H9 (cell line): ENCODE data around the gene AGAP3. TPM values are rescaled to one million over a fixed set of nuclear protein-coding genes. Genes with fewer than 3 reads are reported as not detected.

ENCODE experiments used
- DNase-seq: peaks from one replicate; pipeline ENCODE4 v3.0.0-alpha.2; 2017
- H2AFZ ChIP-seq: one replicate; pipeline ENCODE4 v1.6.1; 2013; ENCODE audit warnings: mild to moderate bottlenecking, low read length, control low read depth, moderate library complexity
- H2AK5ac ChIP-seq: 2 replicates; pipeline ENCODE4 v1.6.1; 2013; ENCODE audit warnings: low read length, control low read depth, mixed read lengths; ENCODE audit not compliant: insufficient read length
- H2BK120ac ChIP-seq: one replicate; pipeline ENCODE4 v1.6.1; 2013; ENCODE audit warnings: low read depth, mild to moderate bottlenecking, low read length, control low read depth, inconsistent platforms; ENCODE audit not compliant: poor library complexity, severe bottlenecking
- H2BK12ac ChIP-seq: 2 replicates; pipeline ENCODE4 v1.6.1; 2013; ENCODE audit warnings: low read length, control low read depth, mixed read lengths, low read depth; ENCODE audit not compliant: insufficient read length
- H2BK15ac ChIP-seq: 2 replicates; pipeline ENCODE4 v1.6.1; 2013; ENCODE audit warnings: low read depth, low read length, control low read depth
- H2BK20ac ChIP-seq: one replicate; pipeline ENCODE4 v1.6.1; 2013; ENCODE audit warnings: low read depth, mild to moderate bottlenecking, low read length, control low read depth, inconsistent platforms; ENCODE audit not compliant: poor library complexity, severe bottlenecking
- H2BK5ac ChIP-seq: 2 replicates; pipeline ENCODE4 v1.6.1; 2013; ENCODE audit warnings: low read length, control low read depth, mixed read lengths; ENCODE audit not compliant: insufficient read length
- H3K14ac ChIP-seq: 2 replicates; pipeline ENCODE4 v1.6.1; 2013; ENCODE audit warnings: low read length, control low read depth; ENCODE audit not compliant: insufficient read depth
- H3K18ac ChIP-seq: 2 replicates; pipeline ENCODE4 v1.6.1; 2013; ENCODE audit warnings: low read depth, mild to moderate bottlenecking, mixed read lengths, low read length, control low read depth; ENCODE audit not compliant: insufficient read length
- H3K23ac ChIP-seq: 2 replicates; pipeline ENCODE4 v1.6.1; 2013; ENCODE audit warnings: low read length, control low read depth, mixed read lengths, low read depth; ENCODE audit not compliant: insufficient read length
- H3K23me2 ChIP-seq: 2 replicates; pipeline ENCODE4 v1.6.1; 2013; ENCODE audit warnings: low read depth, mild to moderate bottlenecking, mixed read lengths, low read length, control low read depth; ENCODE audit not compliant: insufficient read length, poor library complexity, severe bottlenecking
- H3K27ac ChIP-seq: 2 replicates; pipeline ENCODE4 v1.5.1; 2013; ENCODE audit warnings: low read length, control low read depth, mixed read lengths, low read depth; ENCODE audit not compliant: insufficient read length
- H3K27me3 ChIP-seq: 2 replicates; pipeline ENCODE4 v1.6.1; 2013; ENCODE audit warnings: low read length, control low read depth, inconsistent platforms; ENCODE audit not compliant: insufficient read depth
- H3K4ac ChIP-seq: 2 replicates; pipeline ENCODE4 v1.6.1; 2013; ENCODE audit warnings: low read depth, mild to moderate bottlenecking, control low read depth, inconsistent platforms, low read length, moderate library complexity
- H3K4me1 ChIP-seq: 2 replicates; pipeline ENCODE4 v1.6.1; 2013; ENCODE audit warnings: low read length, control low read depth, inconsistent platforms; ENCODE audit not compliant: insufficient read depth
- H3K4me2 ChIP-seq: 2 replicates; pipeline ENCODE4 v1.6.1; 2013; ENCODE audit warnings: low read length, control low read depth, mixed read lengths; ENCODE audit not compliant: insufficient read length, insufficient read depth
- H3K56ac ChIP-seq: 2 replicates; pipeline ENCODE4 v1.6.1; 2013; ENCODE audit warnings: low read depth, mild to moderate bottlenecking, mixed read lengths, low read length, control low read depth; ENCODE audit not compliant: insufficient read length
- H3K79me1 ChIP-seq: 2 replicates; pipeline ENCODE4 v1.6.1; 2013; ENCODE audit warnings: low read depth, mild to moderate bottlenecking, moderate library complexity, low read length, control low read depth, inconsistent platforms; ENCODE audit not compliant: insufficient read depth, poor library complexity, severe bottlenecking
- H3K79me2 ChIP-seq: 2 replicates; pipeline ENCODE4 v1.6.1; 2013; ENCODE audit warnings: low read length, control low read depth, inconsistent platforms; ENCODE audit not compliant: insufficient read depth
- H3K9ac ChIP-seq: 2 replicates; pipeline ENCODE4 v1.6.1; 2013; ENCODE audit warnings: low read length, control low read depth, mixed read lengths; ENCODE audit not compliant: insufficient read length; ENCODE audit errors: extremely low read depth
- H3K9me3 ChIP-seq: one replicate; pipeline ENCODE4 v1.6.1; 2013; ENCODE audit warnings: low read depth, low read length, inconsistent platforms; ENCODE audit not compliant: control insufficient read depth
- H3T11ph ChIP-seq: one replicate; pipeline ENCODE4 v1.6.1; 2013; ENCODE audit warnings: mild to moderate bottlenecking, low read length, control low read depth, inconsistent platforms
- H4K20me1 ChIP-seq: one replicate; pipeline ENCODE4 v1.6.1; 2013; ENCODE audit not compliant: control insufficient read depth, insufficient read length, insufficient read depth
- H4K5ac ChIP-seq: 2 replicates; pipeline ENCODE4 v1.6.1; 2013; ENCODE audit warnings: low read depth, mild to moderate bottlenecking, mixed read lengths, low read length, control low read depth; ENCODE audit not compliant: insufficient read length
- H4K8ac ChIP-seq: replicated peaks from 2 replicates; pipeline ENCODE4 v1.6.1; 2013; ENCODE audit warnings: low read length, control low read depth, mixed read lengths, low read depth; ENCODE audit not compliant: insufficient read length
- H4K91ac ChIP-seq: 2 replicates; pipeline ENCODE4 v1.6.1; 2013; ENCODE audit warnings: low read depth, mild to moderate bottlenecking, moderate library complexity, mixed read lengths, low read length, control low read depth; ENCODE audit not compliant: insufficient read length
- H3K27ac Mint-ChIP-seq, 3 experiments: 2 replicates in 2 of 3; 3 replicates in 1 of 3; pipeline ENCODE4 v1.8.0; 2020 to 2021; ENCODE audit warnings: mixed read lengths in 3 of 3, mild to moderate bottlenecking in 1 of 3, moderate library complexity in 1 of 3
- H3K27me3 Mint-ChIP-seq: 2 replicates; pipeline ENCODE4 v1.8.0; 2021; ENCODE audit warnings: low read depth, mild to moderate bottlenecking, moderate library complexity, mixed read lengths
- H3K36me3 Mint-ChIP-seq, 3 experiments: 2 replicates in 2 of 3; 3 replicates in 1 of 3; pipeline ENCODE4 v1.8.0; 2020 to 2021; ENCODE audit warnings: low read depth in 3 of 3, mixed read lengths in 3 of 3; ENCODE audit not compliant: insufficient read depth in 1 of 3
- H3K4me1 Mint-ChIP-seq, 2 experiments: 2 replicates each; pipeline ENCODE4 v1.8.0; 2020; ENCODE audit warnings: mixed read lengths in 2 of 2
- H3K4me3 Mint-ChIP-seq, 2 experiments: 2 replicates in 1 of 2; 3 replicates in 1 of 2; pipeline ENCODE4 v1.8.0; 2020 to 2021; ENCODE audit warnings: mild to moderate bottlenecking in 2 of 2, mixed read lengths in 2 of 2, moderate library complexity in 1 of 2
- H3K9me3 Mint-ChIP-seq, 2 experiments: 2 replicates in 1 of 2; 3 replicates in 1 of 2; pipeline ENCODE4 v1.8.0; 2020; ENCODE audit warnings: mild to moderate bottlenecking in 2 of 2, mixed read lengths in 2 of 2, moderate library complexity in 1 of 2
- WGBS: extraction: QIAGEN DNeasy Blood & Tissue Kit; methylation state at CpG from one replicate; pipeline ENCODE4 v1.1.7; 2013; ENCODE audit warnings: missing lambda C conversion rate, low lambda C conversion rate, mixed read lengths; ENCODE audit not compliant: insufficient read length; ENCODE audit errors: extremely low coverage; 5-methylcytosine and 5-hydroxymethylcytosine counted together
- total RNA-seq: library from RNA; stranded (reverse); gene quantifications from 2 replicates; pipeline ENCODE4 v1.2.1, GENCODE V29; 2021
- TF ChIP-seq, protein P1 (sequence below): fragments of 200-600 bp; sonication (generic); conservative IDR thresholded peaks from 3 replicates; pipeline ENCODE4 v1.8.0; 2021; ENCODE audit warnings: antibody characterized with exemption, mild to moderate bottlenecking

The AGAP3 gene
- total RNA-seq, 1 experiment from 2014 or later = 97.7 TPM

DNA sequence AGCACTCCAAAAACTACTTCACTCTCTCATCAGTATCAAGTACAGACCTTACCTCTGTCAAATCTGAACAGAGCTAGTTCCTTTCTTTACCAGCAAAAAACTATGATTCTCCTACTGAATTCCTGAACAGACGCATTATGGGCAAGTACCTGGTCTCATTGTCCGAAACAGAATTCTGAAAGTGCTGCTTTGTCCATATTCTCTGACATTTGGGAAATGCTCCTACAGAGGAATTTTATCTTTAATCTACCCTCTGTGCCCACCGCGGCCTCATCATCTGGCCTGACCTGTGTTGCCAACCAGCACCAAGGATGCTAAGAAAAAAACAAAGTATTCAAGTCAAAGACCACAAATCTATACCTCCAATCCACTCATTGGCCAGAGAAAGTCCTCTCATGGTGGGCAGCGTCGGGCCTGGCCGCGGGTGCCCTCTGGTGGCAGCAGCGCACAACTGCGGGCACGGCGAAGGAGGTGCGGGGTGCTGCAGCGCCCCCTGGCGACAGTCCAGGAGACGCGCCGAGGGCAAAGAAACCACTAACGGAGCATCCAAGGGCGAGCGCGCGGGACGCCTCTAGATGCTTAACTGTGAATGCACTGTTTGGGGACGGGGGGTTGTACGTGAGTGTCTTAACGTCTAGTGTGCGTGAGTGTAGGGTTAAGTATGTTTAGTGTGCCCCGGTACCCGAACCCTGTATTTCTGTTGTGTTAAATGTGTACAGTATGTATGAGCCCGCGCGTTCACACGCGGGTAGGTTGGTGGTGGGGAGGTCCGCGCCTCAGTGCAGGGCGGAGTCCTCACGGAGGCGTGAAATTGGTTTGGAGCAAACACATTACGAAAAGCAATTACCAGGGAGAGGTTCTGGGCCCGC is 86.2 kb downstream of the AGAP3 start:
- Histone ChIP-seq H3K56ac (no peak overlapping the region), H3T11ph (no peak overlapping the region), H3K4me2 (no peak overlapping the region), H2BK5ac (no peak overlapping the region), H3K27ac (no peak overlapping the region), H4K8ac (no peak overlapping the region), H3K23ac (no peak overlapping the region), H2BK20ac (no peak overlapping the region), H4K5ac (no peak overlapping the region), H3K4ac (no peak overlapping the region), H3K9ac (no peak overlapping the region), H2BK120ac (no peak overlapping the region), H2AFZ (no peak overlapping the region), H3K79me2 (no peaks in the 10 kb centered on the region), H3K79me1 (no peaks in the 10 kb centered on the region), H3K23me2 (peaks cover 6% of the 10 kb centered on the region), H3K18ac (no peak overlapping the region), H2BK15ac (no peak overlapping the region), H4K91ac (no peak overlapping the region), H3K9me3 (no peaks in the 10 kb centered on the region), H3K27me3 (peaks cover 20% of the 10 kb centered on the region), H4K20me1 (no peaks in the 10 kb centered on the region), H3K4me1 (no peaks in the 10 kb centered on the region), H3K14ac (no peak overlapping the region), H2AK5ac (no peak overlapping the region), H2BK12ac (no peak overlapping the region)
- Mint-ChIP-seq H3K4me3 (no peak overlapping the region), H3K27me3 (peaks cover 93% of the 10 kb centered on the region), H3K4me1 (peaks cover 7 to 20% of the 10 kb centered on the region in 2 experiments; a peak in 3 of 4 replicates), H3K36me3 (peaks cover 0 to 3% (median 0%) of the 10 kb centered on the region in 3 experiments; a peak in 2 of 7 replicates), H3K9me3 (peaks cover 19 to 28% of the 10 kb centered on the region in 2 experiments), H3K27ac (no peak overlapping the region)
- WGBS = no CpG with 5 or more reads among the region's 42 CpGs
- TF ChIP-seq, protein P1, sequence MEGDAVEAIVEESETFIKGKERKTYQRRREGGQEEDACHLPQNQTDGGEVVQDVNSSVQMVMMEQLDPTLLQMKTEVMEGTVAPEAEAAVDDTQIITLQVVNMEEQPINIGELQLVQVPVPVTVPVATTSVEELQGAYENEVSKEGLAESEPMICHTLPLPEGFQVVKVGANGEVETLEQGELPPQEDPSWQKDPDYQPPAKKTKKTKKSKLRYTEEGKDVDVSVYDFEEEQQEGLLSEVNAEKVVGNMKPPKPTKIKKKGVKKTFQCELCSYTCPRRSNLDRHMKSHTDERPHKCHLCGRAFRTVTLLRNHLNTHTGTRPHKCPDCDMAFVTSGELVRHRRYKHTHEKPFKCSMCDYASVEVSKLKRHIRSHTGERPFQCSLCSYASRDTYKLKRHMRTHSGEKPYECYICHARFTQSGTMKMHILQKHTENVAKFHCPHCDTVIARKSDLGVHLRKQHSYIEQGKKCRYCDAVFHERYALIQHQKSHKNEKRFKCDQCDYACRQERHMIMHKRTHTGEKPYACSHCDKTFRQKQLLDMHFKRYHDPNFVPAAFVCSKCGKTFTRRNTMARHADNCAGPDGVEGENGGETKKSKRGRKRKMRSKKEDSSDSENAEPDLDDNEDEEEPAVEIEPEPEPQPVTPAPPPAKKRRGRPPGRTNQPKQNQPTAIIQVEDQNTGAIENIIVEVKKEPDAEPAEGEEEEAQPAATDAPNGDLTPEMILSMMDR = peak; percentile 100
- peak; percentile 83 for DNase-seq
